A549 (cell line): Measurements from ENCODE around the gene GPD1.

ENCODE experiments used
- CHD2 ChIP-seq: fragments of 150-350 bp; IDR thresholded peaks from 2 replicates; pipeline ENCODE4 v1.6.1; 2014; ENCODE audit warnings: low read length; ENCODE audit not compliant: partially characterized antibody
- CTCF ChIP-seq: fragments of >200 bp; sonication (Bioruptor Twin); formaldehyde crosslinking; IDR thresholded peaks from 3 replicates; pipeline ENCODE4 v1.5.1; 2016
- EP300 ChIP-seq, 2 experiments: fragments of >200 bp; sonication (Bioruptor Twin); formaldehyde crosslinking; IDR thresholded peaks; 2 replicates in 1 of 2; 3 replicates in 1 of 2; pipeline ENCODE4 v1.6.1; 2016 to 2017
- HES2 ChIP-seq: fragments of >200 bp; sonication (Bioruptor Twin); formaldehyde crosslinking; IDR thresholded peaks from 2 replicates; pipeline ENCODE4 v1.6.1; 2016
- JUN ChIP-seq, 2 experiments: fragments of >200 bp; sonication (Bioruptor Twin); formaldehyde crosslinking; IDR thresholded peaks; 2 replicates in 1 of 2; 3 replicates in 1 of 2; pipeline ENCODE4 v1.6.1; 2016 to 2017
- KDM5A ChIP-seq: fragments of 200-600 bp; sonication (generic); IDR thresholded peaks from 2 replicates; pipeline ENCODE4 v1.6.1; 2016; ENCODE audit warnings: antibody characterized with exemption, mild to moderate bottlenecking
- MAFK ChIP-seq: fragments of 450-650 bp; IDR thresholded peaks from 2 replicates; pipeline ENCODE4 v1.6.1; 2014; ENCODE audit not compliant: partially characterized antibody
- MAX ChIP-seq: IDR thresholded peaks from 2 replicates; pipeline ENCODE4 v1.6.1; 2012
- MAZ ChIP-seq: fragments of 150-350 bp; IDR thresholded peaks from 2 replicates; pipeline ENCODE4 v1.6.1; 2014; ENCODE audit warnings: antibody characterized with exemption, low read depth, low read length, borderline replicate concordance
- PBX3 ChIP-seq: IDR thresholded peaks from 2 replicates; pipeline ENCODE4 v1.6.1; 2012
- POLR2A ChIP-seq: IDR thresholded peaks from 2 replicates; pipeline ENCODE4 v1.6.1; 2012; ENCODE audit warnings: mild to moderate bottlenecking, low read length
- RFX5 ChIP-seq: fragments of 450-650 bp; IDR thresholded peaks from 2 replicates; pipeline ENCODE4 v1.7.1; 2014; ENCODE audit warnings: antibody characterized with exemption, mild to moderate bottlenecking, moderate library complexity
- RNF2 ChIP-seq: fragments of 200-600 bp; sonication (generic); IDR thresholded peaks from 2 replicates; pipeline ENCODE4 v1.6.1; 2016; ENCODE audit warnings: low read depth, mild to moderate bottlenecking, antibody characterized with exemption, moderate library complexity, borderline replicate concordance

- TF ChIP-seq CTCF (no peak), JUN (IDR thresholded peaks at IDR 0.05) (no peak), POLR2A (no peak), EP300 (IDR thresholded peaks at IDR 0.05) (no peak), KDM5A (no peak), MAX (no peak), HES2 (no peak), RFX5 (no peak), PBX3 (no peak), MAFK (no peak), RNF2 (no peak), MAZ (no peak), CHD2 (no peak)
Measured at GRCh38 chr12:50105913-50106450, 2.2 kb downstream of the GPD1 start.
